ENCODE results near the gene MSH5.
A peak's percentile ranks its signal among the peaks of the same experiment; 100 is the strongest.

MSH5 gene

DNA sequence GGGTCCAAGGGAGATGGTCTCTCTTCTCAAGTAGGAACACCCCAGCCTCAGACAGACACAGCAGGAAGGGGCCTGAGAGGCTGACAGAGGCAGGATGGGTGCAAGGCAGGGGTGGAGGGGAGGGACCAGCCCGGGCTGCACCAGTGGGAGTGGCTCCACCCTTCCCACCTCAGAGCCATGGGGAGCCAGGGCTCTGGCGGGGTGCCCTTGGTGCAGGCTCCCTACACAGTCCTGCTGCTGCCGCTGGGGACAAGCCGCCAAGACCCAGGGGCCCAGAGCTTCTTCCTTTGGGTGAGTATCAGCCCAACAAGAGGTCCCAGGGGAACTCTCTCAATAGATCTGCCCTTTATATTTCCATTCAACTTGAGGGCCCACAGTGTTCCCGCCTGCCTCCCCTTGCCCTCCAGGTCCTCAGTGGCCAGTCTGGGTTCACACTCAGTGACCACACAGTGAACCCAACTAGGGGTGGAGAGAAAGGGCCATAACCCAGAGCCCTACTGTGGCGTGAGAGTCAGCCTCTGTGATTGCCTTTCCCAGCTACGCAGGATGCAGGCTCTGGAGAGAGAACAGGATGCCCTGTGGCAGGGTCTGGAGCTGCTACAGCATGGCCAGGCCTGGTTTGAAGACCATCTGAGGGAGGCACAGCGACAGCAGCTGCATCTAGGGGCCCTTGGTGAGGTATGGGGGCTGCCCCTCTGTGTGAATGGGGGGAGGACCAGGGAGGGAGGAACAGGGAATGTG lies 23.2 kb downstream of the MSH5 start:
- DNase-seq = no peak

DNA sequence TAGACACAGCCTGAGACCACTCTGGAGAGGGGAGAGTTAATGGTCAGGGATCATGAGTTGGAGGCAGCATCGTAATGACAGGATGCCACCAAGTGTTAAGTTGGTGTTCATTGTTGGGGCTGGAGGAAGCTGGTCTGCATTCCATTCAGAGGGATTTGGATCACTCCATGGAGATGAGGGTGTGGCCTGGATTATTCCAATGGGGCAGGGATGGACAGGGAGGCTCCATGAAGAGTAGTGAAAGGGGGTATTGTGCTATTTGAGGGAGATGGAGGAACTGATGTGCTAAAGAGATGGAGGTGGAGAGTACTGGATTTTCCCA lies 23.8 kb downstream of the MSH5 start:
- DNase-seq = no peak

DNA sequence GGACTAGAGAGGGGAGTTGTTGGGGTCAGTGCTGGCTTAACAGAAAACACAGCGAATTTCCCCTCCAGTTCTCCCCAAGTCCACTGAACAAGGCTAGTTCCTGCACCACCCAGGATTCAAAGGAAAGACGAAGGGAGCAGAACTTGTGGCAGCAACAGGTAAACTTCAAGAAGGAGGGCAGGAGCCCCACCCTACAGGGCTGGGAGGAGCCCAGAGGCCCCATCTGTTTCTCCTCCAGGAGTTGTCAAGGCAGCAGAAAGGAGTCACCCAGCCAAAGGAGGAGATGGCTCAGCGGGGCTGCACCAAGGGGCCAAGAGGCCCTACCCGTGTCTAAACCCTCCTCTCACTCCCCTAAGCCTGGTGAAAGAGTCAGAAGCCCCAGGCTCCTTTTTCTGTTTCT lies 24.4 kb downstream of the MSH5 start:
- no peak for DNase-seq

DNA sequence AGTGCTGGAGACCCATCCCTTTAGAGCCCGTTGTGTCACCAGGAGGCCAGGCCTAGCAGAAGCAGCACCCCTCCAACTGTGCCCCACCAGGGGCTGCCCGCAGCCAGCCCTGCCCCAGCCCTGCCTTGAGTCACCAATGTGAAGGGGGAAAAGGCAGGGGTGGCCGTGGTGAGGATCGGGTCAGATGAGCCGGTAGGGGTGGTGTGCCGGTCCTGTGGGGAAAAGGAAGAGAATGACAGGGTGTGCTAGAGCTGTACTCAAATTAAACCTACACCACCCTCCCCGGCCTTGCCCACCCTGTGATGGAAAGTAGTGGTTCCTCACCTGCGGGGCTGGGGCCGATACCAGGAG lies 25.7 kb downstream of the MSH5 start:
- DNase-seq = no peak

DNA sequence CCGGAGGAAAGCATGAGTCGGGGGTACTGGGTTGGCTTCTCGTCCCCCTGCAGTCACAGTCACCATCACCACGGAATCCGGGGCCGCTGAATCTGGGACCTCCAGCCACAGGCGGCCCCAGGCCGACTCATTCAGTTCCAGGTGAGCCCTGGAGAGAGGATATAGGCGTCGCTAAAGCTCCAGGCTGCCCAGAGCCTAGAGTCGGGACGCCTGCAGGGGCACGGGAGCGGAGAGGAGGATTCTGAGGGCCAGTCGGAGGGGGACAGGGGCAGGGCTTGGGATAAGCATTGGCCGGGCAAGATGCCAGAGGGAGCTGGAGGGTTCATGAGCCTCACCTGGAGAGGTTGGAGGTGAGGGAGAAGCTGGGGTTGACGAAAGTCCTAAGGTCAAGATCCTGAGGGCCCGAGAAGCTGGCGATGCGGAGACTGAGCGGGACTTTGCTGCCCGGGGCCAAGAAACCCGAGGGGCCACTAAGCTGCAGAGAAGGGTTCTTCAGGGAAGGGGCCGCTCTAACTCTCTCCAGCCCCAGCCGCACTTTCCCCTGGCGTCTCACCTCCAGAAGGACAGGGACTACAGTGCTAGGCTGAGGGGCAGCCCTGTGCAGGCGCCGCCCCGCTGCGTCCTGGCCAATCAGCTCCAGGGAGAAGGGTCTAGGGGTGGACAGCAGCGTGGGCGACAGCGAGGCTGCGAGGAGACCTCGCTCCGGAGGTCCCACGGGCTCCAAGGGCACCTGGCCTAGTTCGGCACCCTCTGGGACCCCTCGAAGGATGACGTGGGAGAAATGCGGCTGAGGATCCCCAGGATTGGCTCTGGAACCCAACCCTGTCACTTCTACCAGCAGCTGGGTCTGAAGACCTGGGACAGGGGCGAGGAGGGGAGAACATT lies 26.3 kb downstream of the MSH5 start:
- no peak for DNase-seq

DNA sequence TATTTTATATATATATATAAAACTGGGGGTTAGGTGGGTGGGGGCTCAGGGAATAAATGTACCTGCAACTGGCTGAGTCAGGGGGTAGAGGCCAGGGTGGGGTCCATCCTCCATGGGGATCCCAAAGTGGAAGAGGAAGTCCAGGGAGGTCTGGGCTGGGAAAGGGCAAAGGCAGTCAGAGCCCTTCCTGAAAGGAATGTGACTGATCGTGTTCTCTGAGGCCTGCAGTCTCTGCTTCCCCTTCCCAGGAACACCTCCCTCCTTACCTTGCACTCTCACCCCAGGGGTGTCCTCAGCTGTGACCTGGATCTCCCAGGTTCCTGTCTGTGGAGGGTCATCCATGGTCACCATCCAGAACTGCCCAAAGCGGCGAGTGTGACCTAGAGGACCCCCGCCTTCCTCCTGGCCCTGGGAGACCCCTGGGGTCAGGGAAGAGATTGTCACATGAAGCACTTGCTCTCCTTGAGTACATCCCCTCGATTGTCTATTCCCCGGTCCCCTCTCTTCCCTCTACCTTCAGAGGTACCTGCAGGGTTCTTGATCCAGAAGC lies 27.4 kb downstream of the MSH5 start:
- DNase-seq = no peak

DNA sequence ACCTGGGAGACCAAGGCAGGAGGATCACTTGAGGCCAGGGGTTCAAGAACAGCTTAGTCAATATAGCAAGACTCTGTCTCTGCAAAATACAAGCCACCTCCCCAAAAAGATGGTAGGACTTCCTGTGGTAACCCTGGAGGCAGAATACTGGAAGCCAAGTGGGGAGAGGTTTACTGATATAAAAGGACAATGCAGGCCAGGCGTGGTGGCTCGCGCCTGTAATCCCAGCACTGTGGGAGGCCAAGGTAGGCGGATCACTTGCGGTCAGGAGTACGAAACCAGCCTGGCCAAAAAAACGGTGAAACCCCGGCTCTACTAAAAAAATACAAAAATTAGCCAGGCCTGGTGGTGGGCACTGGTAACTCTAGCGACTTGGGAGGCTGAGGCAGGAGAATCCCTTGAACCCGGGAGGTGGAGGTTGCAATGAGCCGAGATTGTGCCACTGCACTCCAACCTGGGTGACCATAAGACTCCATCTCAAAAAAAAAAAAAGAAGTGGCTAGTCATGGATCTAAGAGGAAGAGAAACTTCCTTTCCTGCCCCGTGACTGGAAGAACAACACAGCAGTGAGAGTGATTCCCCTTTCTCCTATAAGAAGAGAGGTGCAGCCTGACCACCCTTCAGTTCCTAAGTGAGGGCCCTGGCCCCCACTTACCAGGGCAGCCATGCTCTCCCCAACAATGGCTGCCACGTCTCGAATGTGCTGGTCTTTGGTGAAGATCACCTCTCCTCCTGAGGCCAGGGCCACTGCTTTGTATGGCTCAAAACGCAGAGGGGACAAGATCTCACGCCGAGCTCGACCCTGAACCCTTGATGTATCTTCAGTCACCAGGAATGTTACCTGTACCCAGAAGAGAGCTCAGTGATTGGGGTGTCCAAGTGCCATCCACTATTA lies 28.8 kb downstream of the MSH5 start:
- DNase-seq = no peak

DNA sequence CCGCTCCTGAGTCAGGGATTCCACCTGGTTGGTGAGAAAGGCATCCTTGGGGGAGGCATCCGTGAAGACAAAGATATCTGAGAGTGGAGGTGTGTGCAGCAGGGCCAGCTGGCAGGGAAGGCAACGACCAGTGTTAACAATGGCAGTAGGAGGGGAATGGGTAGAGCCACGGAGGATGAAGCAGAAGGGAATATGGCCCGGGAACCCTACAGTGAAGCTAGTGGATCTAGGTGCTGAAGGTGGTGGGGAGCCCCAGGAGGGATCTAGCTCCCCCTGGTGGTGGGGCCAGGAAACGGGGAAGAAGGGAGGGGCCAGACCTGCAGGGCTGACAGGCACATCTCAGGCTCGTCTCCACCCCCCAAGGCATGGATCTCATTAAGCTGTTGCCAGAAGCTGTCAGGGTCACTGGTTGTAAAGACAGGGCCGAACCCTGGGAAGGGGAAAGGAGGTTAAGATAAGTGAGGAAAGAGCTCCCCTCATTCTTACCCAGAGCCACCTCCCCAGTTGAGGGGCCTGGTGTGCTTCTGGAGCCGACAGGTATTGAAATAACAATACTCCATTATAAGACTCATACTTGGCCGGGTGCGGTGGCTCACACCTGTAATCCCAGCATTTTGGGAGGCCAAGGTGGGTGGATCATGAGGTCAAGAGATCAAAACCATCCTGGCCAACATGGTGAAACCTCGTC lies 30.0 kb downstream of the MSH5 start:
- DNase-seq = peak; percentile 81

DNA sequence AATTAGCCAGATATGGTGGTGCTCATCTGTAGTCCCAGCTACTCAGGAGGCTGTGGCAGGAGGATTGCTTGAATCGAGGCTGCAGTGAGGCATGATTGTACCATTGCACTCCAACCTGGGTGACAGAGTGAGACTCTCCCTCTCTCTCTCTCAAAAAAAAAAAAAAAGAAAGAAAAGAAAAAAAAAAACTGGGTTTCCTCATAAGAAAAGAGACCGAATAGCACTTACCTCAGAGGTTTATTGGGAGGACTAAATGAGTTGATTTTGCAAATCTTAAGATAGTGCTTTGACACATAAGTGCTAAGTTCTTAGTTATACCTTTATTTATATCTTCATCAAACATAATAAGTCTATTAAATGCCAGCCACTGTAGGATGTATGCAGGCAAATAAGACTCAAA lies 31.1 kb downstream of the MSH5 start:
- DNase-seq = no peak

DNA sequence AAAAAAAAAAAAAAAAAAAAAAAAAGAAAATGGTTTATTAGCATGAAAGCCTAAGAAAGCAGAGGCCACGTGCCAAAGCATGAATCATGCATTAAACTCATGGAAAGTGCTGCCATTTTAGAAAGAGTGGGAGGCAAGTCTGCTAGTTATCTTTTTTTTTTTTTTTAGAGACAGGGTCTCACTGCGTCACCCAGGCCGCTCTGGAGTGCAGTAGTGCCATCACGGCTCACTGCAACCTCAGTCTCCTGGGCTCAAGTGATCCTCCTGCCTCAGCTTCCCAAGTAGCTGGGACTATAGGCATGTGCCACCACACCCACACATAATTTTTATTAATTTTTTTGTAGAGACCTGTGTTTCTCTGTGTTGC lies 32.2 kb downstream of the MSH5 start:
- peak; percentile 20 for DNase-seq

DNA sequence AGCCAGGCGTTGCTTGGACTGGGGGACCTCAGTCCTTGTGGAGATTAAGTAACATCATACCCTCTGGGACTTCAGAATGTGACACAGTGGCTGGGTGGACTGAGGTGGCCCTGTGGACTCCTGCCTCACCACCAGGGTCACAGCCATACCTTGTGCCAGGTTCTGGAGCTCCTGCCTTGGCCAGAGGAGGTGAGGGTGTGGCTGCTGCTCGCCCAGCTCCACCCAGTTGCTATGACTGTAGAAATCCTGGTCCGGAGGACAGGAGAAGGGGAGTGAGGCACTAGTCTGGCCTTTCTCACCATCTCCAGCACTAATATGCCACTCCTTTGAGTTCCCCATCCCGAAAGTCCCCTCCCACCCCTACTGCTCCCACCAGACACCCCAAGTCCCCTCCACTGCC lies 35.4 kb downstream of the MSH5 start:
- DNase-seq = no peak

DNA sequence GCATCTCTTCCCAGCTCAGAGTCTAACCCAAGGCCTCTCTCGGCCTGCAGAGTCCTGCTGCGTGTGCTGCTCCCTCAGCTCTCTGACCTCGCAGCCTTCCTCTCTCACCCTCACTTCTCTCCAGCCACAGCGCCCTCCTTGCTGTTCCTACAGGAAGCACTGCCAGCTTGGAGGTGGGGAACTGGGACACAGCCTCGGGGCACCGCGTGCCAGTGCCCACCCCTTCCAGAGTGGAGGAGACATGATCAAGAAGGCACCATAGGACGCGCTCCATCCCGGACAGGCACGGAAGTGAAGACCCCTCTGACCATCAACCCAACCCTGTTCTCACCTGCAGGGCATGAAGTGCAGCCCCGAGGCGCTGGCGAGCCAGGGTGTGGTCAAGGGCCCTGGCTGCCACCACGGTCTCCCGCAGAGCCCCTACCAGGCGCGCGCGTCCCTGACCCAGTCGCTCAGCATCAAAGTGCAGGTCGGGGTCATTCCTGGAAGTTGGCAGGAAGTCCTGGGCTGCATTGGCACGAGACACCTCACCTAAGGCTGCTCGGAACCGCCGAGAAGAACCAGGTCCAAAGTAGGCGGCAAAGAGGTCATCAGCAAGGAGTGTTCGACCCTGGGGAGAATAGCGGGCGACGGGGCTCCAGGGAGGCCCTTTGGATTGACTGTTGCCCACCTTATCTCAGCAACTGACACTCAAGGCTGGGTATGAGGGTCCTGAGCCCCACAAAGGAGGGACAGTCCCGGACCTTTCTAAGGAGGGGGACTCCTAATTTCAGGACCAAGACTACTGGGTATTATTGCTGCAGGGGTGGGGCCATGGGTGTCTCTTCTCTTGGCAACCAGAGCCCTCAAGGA lies 36.1 kb downstream of the MSH5 start:
- no peak for DNase-seq

DNA sequence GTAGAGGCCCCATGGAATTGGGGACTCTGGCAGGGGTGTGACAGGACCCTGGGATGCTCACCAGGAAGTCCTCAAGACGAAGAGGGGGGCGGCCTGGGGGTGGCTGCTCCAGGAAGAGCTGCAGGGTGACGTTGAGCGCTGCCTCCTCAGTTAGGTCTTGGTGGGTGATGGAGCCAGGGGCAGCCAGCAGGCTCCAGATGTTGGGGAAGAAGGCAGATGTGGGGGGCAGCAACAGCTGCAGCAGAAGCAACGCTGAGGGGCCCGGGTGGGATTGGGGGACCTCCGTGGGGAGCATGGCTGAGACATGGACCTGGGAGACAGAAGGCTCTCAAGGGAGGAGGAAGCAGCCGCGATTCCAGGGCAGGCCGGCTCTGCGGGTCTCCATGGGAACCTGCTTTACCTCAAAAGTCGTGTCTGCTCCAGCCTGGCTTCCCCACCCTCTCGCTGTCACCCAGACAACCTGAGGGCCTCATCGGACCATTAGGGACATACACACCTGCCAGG lies 36.7 kb downstream of the MSH5 start:
- no peak for DNase-seq

DNA sequence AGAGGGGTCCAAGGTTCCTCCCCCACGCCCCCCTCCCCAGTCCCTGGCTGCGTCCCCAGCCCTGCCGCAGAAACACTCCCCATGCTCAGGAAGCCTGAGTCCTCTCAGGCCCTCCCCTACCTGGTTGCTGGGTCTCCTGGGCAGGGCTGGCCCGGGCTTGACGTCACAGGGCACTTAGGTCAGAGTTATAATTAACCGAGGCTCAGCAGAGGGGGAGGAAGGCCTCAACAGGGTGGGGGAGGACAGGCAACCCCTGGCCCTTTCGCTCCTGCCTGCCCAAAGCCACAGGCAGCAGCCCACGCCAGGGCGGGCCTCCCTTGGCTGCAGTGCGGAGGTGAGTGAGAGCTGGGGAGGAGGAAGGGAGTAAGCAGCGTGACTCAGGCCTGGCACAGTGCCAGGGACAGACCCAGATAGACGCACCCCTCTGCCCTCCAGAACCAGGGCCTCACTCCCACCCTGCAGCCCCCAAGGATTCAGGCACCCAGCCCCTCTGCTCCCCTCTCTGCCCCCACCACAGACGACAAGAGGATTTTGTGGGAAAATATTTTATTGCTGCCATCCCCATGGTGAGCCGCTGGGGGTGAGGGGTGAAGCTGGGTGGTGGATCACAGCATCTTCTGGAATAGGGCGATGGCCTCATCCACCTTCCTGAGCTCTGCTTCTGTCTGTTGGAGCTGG lies 37.3 kb downstream of the MSH5 start, which contains the start of gene VWA7:
VWA7 (minus strand) TSS at position 340 of the 678 bp plus-strand sequence. CDS start 549 bp downstream, outside the sequence.
- peak; percentile 77 for DNase-seq

DNA sequence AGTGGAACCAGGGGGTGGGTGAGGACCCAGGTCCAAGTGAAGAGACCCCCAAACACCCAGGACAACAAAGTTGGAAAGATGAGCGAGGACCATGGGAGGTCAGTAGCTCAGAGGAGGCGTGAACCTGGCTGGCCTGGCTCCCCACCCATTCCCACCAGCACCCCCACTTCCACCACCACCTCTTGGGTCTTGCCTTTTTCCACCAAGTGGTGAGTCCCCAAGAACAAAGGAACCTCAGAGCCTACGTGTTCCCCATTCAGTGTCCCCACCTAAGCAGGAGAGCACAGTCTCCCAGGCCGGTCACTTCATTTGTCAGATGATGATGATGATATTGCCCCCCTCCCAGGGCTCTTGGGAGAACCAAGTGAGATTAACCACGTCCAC lies 37.9 kb downstream of the MSH5 start:
- no peak for DNase-seq

DNA sequence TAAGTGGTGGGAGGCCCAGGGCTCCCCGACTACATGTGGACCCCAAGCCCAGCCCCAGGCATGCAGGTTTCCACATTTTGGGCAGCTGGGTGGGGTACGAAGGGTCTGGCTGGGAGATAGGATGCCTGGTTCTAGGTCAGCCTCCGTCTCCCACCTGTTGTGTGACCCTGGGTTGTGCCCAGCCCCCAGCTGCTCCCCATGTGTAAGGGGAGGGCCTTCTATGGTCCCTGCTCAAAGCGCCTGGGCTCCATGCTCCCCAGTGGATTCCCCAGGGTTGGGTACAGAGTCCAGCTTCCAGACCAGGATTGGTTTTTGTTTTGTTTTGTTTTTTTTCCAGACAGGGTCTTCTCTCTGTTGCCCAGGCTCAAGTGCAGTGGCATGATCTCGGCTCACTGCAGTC lies 38.4 kb downstream of the MSH5 start:
- DNase-seq = no peak

DNA sequence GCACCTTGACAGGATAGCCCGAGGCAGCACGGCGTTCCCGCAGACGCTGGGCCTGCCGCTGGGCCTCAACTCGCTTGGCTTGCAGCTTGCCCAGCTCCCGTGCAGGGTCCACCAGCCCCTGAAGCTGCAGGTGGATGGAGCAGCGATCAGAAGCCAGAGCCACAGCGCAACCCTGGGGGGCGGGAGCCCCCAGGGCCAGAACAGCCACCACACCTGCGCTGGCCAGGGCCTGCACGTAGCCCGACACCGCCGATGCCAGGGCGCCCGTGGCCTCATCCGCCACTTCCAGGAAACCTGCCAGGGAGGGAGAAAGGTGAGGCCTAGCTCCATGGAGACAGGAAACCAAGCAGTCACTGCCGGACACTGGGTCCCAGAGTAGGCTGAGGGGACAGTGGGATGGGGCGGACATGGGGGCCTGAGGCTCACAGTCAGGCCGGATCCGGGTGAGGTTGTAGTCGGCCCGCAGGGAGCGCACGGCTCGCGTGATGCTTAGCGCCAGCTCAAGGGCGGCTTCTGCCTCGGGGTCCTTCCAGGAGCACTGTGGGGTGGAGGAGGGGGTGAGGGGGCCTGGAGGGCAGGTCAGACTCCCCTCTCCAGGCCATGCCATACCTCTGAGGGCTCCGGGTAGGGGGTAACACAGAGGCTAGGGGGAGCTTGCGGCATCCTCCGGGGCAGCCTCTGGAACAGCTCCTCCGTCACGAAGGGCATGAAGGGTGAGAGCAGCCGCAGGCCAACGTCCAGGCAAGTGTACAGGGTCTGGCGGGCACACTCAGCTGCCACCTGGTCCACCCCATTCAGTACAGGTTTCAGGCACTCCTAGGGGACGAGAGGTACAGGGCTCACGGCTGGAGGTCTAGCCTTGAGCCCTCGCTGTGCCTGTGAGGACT lies 39.4 kb downstream of the MSH5 start:
- DNase-seq = no peak

DNA sequence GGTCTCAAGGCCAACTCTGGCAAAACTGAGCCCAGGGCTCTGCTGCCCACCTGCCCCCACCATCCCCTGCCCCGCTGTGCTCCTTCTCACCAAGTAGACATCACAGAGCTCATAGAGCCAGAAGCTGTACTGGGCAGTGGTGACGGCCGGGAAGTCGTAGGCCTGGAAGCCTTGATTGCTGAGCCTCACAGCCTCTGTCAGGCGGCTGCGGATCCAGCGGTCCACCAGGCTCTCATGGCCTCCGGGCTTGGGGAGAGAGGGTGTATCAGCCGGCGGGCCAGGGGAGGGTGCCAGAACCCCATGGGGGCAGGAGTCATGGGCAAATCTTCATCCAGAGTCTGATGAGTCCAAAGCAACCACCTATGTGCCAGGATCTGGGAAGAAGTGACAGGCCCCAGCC lies 40.1 kb downstream of the MSH5 start:
- DNase-seq = no peak

DNA sequence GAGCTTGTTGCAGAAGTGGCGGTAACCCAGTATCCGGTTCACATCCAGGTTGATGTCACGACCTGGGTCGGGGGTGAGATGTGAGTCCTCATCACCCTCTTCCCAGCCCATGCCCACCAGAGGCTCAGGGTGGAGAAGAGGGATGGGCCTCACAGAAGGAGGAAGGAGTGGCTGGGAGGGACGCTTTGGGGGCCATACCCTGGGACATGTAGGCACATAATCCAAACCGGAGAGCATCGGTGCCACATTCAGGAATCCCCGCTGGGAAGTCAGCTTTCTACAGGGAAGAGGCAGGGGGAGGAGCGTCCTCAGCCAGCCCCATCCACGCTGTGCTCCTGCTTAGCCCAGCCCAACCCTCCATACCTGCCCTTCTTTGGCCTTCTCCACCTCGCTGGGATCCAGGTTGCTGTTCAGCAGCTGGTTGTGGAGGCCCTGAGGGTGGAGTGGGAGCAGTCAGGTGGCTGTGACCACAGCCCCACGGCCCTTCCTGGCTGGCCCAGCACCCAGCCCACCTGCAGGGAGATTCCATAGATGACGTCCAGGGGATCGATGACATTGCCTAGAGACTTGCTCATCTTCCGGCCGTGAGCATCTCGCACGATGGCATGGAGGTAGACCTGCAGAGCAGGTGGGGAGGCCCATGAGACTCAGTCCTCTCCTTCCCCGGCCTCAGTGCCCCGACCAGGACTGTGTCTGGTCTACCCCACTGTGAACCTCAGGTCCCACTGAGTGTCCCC lies 40.9 kb downstream of the MSH5 start:
- DNase-seq = no peak

All from CD4-positive, alpha-beta T cell treated with Interleukin-17A for 4 hours (primary cell).